IMR-90 (cell line): ENCODE data around the gene NTNG2. TPM values are rescaled to one million over a fixed set of nuclear protein-coding genes. Genes with fewer than 3 reads are reported as not detected.

ENCODE experiments used
- ATAC-seq: fragments of 200-7000 bp; cut with Tn5 transposase; 2 replicates; pipeline ENCODE4 v1.9.1; 2020; ENCODE audit warnings: low read depth, mild to moderate bottlenecking, moderate library complexity
- BruUV-seq: library from RNA; stranded (reverse); fragments of 400-500 nt; replicated peaks from 2 replicates; lab custom pipeline; 2021; lab: Mats Ljungman, UMichigan
- CTCF ChIA-PET: fragments of 300-600 bp; formaldehyde crosslinking; extraction: SDS; loops from one replicate; lab custom pipeline; 2021; ENCODE audit warnings: antibody characterized with exemption; lab: Yijun Ruan, JAX
- POLR2A ChIA-PET: fragments of 300-600 bp; sonication (Branson Sonifier 250); formaldehyde crosslinking; loops from one replicate; lab custom pipeline; 2022; ENCODE audit warnings: antibody characterized with exemption; ENCODE audit not compliant: unreplicated experiment; lab: Charles Lee
- DNase-seq: peaks from one replicate; pipeline ENCODE4 v3.0.0; 2013
- H2AFZ ChIP-seq: replicated peaks from 2 replicates; pipeline ENCODE3; 2013; ENCODE audit warnings: low read length, mild to moderate bottlenecking; ENCODE audit not compliant: poor library complexity
- H2AK5ac ChIP-seq: 2 replicates; pipeline ENCODE4 v1.6.1; 2013; ENCODE audit warnings: low read depth, low read length, inconsistent platforms
- H2AK9ac ChIP-seq: replicated peaks from 2 replicates; pipeline ENCODE3; 2013; ENCODE audit warnings: mild to moderate bottlenecking, low read depth, low read length, moderate library complexity; ENCODE audit not compliant: poor library complexity
- H2BK120ac ChIP-seq: 2 replicates; pipeline ENCODE4 v1.6.1; 2013; ENCODE audit warnings: low read depth, low read length, inconsistent platforms
- H2BK15ac ChIP-seq: 3 replicates; pipeline ENCODE4 v1.6.1; 2013; ENCODE audit warnings: low read depth, low read length, inconsistent platforms
- H2BK20ac ChIP-seq: 2 replicates; pipeline ENCODE4 v1.6.1; 2013; ENCODE audit warnings: low read depth, mild to moderate bottlenecking, inconsistent platforms, low read length, moderate library complexity
- H2BK5ac ChIP-seq: 2 replicates; pipeline ENCODE4 v1.6.1; 2013; ENCODE audit warnings: mild to moderate bottlenecking, low read depth, low read length, inconsistent platforms; ENCODE audit not compliant: poor library complexity, severe bottlenecking
- H3K14ac ChIP-seq: replicated peaks from 2 replicates; pipeline ENCODE4 v1.6.1; 2013; ENCODE audit warnings: low read depth, low read length, inconsistent platforms
- H3K18ac ChIP-seq: 2 replicates; pipeline ENCODE4 v1.6.1; 2013; ENCODE audit warnings: low read depth, low read length, control low read depth
- H3K23ac ChIP-seq: 2 replicates; pipeline ENCODE4 v1.6.1; 2013; ENCODE audit warnings: low read depth, low read length, inconsistent platforms
- H3K27ac ChIP-seq: 2 replicates; pipeline ENCODE4 v1.5.1; 2013; ENCODE audit warnings: mild to moderate bottlenecking, control low read depth, low read length; ENCODE audit not compliant: insufficient read depth
- H3K27me3 ChIP-seq: 2 replicates; pipeline ENCODE4 v1.6.1; 2013; ENCODE audit warnings: low read length; ENCODE audit not compliant: control insufficient read depth, insufficient read depth
- H3K36me3 ChIP-seq: 2 replicates; pipeline ENCODE4 v1.6.1; 2013; ENCODE audit warnings: low read length, mixed read lengths; ENCODE audit not compliant: control insufficient read depth, insufficient read depth
- H3K4ac ChIP-seq: 2 replicates; pipeline ENCODE4 v1.6.1; 2013; ENCODE audit warnings: low read depth, low read length, inconsistent platforms
- H3K4me1 ChIP-seq: 2 replicates; pipeline ENCODE4 v1.6.1; 2013; ENCODE audit warnings: low read length, mixed read lengths; ENCODE audit not compliant: control insufficient read depth, insufficient read depth
- H3K4me2 ChIP-seq: 2 replicates; pipeline ENCODE4 v1.6.1; 2013; ENCODE audit warnings: low read depth, mild to moderate bottlenecking, control low read depth, low read length, moderate library complexity
- H3K4me3 ChIP-seq: 2 replicates; pipeline ENCODE4 v1.5.1; 2013; ENCODE audit warnings: low read depth, mild to moderate bottlenecking, control low read depth, low read length, moderate library complexity; ENCODE audit not compliant: insufficient read depth
- H3K56ac ChIP-seq: 2 replicates; pipeline ENCODE4 v1.6.1; 2013; ENCODE audit warnings: low read length, inconsistent platforms; ENCODE audit not compliant: insufficient read depth; ENCODE audit errors: extremely low read depth
- H3K79me1 ChIP-seq, 2 experiments: 2 replicates each; pipeline ENCODE4 v1.6.1; 2013; ENCODE audit warnings: low read length in 2 of 2, inconsistent platforms in 1 of 2, low read depth in 1 of 2
- H3K9ac ChIP-seq: 2 replicates; pipeline ENCODE4 v1.6.1; 2013; ENCODE audit warnings: low read depth, low read length, control low read depth
- H3K9me1 ChIP-seq: 2 replicates; pipeline ENCODE4 v1.6.1; 2013; ENCODE audit warnings: low read length, inconsistent platforms; ENCODE audit not compliant: insufficient read depth
- H3K9me3 ChIP-seq: 2 replicates; pipeline ENCODE4 v1.6.1; 2013; ENCODE audit warnings: low read length; ENCODE audit not compliant: control insufficient read depth, insufficient read depth
- H4K20me1 ChIP-seq: 2 replicates; pipeline ENCODE4 v1.6.1; 2013; ENCODE audit warnings: low read length, inconsistent platforms; ENCODE audit not compliant: insufficient read depth
- H4K5ac ChIP-seq: 2 replicates; pipeline ENCODE4 v1.6.1; 2013; ENCODE audit warnings: mild to moderate bottlenecking, low read depth, low read length, control low read depth
- H4K8ac ChIP-seq, 2 experiments: 2 replicates each; pipeline ENCODE4 v1.6.1; 2013; ENCODE audit warnings: low read depth in 2 of 2, low read length in 2 of 2, control low read depth in 1 of 2, inconsistent platforms in 1 of 2
- H4K91ac ChIP-seq: 2 replicates; pipeline ENCODE4 v1.6.1; 2013; ENCODE audit warnings: low read depth, low read length, inconsistent platforms; ENCODE audit not compliant: insufficient read depth
- BHLHE40 ChIP-seq: fragments of 150-350 bp; IDR thresholded peaks from 2 replicates; pipeline ENCODE4 v1.6.1; 2016; ENCODE audit warnings: mild to moderate bottlenecking, low read depth, low read length
- CEBPB ChIP-seq: IDR thresholded peaks from 2 replicates; pipeline ENCODE4 v1.6.1; 2012; ENCODE audit warnings: low read depth, low read length, improper control_type of control experiment
- CHD1 ChIP-seq: IDR thresholded peaks from 2 replicates; pipeline ENCODE4 v1.6.1; 2012; ENCODE audit warnings: low read depth, low read length, improper control_type of control experiment
- MAFK ChIP-seq: IDR thresholded peaks from 2 replicates; pipeline ENCODE4 v1.6.1; 2012; ENCODE audit warnings: low read depth, low read length, improper control_type of control experiment
- MAZ ChIP-seq: IDR thresholded peaks from 2 replicates; pipeline ENCODE4 v1.6.1; 2012; ENCODE audit warnings: low read depth, mild to moderate bottlenecking, low read length, improper control_type of control experiment, moderate library complexity, borderline replicate concordance
- MXI1 ChIP-seq: IDR thresholded peaks from 2 replicates; pipeline ENCODE4 v1.6.1; 2012; ENCODE audit warnings: low read depth, mild to moderate bottlenecking, low read length, moderate library complexity, borderline replicate concordance
- NFE2L2 ChIP-seq: fragments of 150-350 bp; IDR thresholded peaks from 2 replicates; pipeline ENCODE4 v1.6.1; 2016; ENCODE audit warnings: low read depth, mild to moderate bottlenecking, low read length
- POLR2A ChIP-seq: IDR thresholded peaks from 2 replicates; pipeline ENCODE4 v1.6.1; 2012; ENCODE audit warnings: mild to moderate bottlenecking, low read depth, low read length
- RAD21 ChIP-seq: IDR thresholded peaks from 2 replicates; pipeline ENCODE4 v1.6.1; 2012; ENCODE audit warnings: low read length, improper control_type of control experiment
- RCOR1 ChIP-seq: IDR thresholded peaks from 2 replicates; pipeline ENCODE4 v1.6.1; 2012; ENCODE audit warnings: mild to moderate bottlenecking, low read length, improper control_type of control experiment; ENCODE audit not compliant: insufficient replicate concordance
- RFX5 ChIP-seq: IDR thresholded peaks from 2 replicates; pipeline ENCODE4 v1.8.0; 2012; ENCODE audit warnings: low read depth, mild to moderate bottlenecking, low read length, moderate library complexity
- SMC3 ChIP-seq: fragments of 150-350 bp; IDR thresholded peaks from 2 replicates; pipeline ENCODE4 v1.6.1; 2016; ENCODE audit warnings: low read depth, mild to moderate bottlenecking, antibody characterized with exemption, low read length, moderate library complexity
- USF2 ChIP-seq: fragments of 150-350 bp; IDR thresholded peaks from 2 replicates; pipeline ENCODE4 v1.6.1; 2017; ENCODE audit warnings: mild to moderate bottlenecking, antibody characterized with exemption, low read length, low read depth
- WGBS, 2 experiments: methylation state at CpG; one replicate each; pipeline versions ENCODE4 v1.1.5 to v1.1.7; 2013; ENCODE audit warnings: missing lambda C conversion rate in 2 of 2; ENCODE audit not compliant: insufficient read length in 1 of 2; ENCODE audit errors: extremely low coverage in 2 of 2; 5-methylcytosine and 5-hydroxymethylcytosine counted together
- dilution Hi-C: fragments of 300-500 bp; cut with HindIII; formaldehyde crosslinking; loops from one replicate; pipeline ENCODE4 v1.14.3; 2018; ENCODE audit warnings: low sequenced_read_pairs; ENCODE audit not compliant: unreplicated experiment
- in situ Hi-C: fragments of 300-500 bp; cut with MboI; formaldehyde crosslinking; loops from 3 replicates; pipeline ENCODE4 v1.14.3; 2019; ENCODE audit warnings: low sequenced_read_pairs, inconsistent platforms, mixed read lengths
- intact Hi-C: fragments of 100-400 bp; cut with micrococcal nuclease; formaldehyde crosslinking; loops from 2 replicates; pipeline ENCODE4 v1.10.0; 2022
- polyA plus RNA-seq, 3 experiments: library from polyadenylated mRNA; depleted of rRNA; stranded (reverse); fragments of >200 nt; gene quantifications; 2 replicates each; pipeline ENCODE4 v1.2.3, GENCODE V29; 2012; ENCODE audit warnings: low replicate concordance in 1 of 3
- total RNA-seq: library from RNA; depleted of rRNA; stranded (reverse); fragments of >200 nt; gene quantifications from 2 replicates; pipeline ENCODE4 v1.2.3, GENCODE V29; 2012
- TF ChIP-seq, protein P1 (sequence below): fragments of 150-350 bp; IDR thresholded peaks from 2 replicates; pipeline ENCODE4 v1.6.1; 2016; ENCODE audit warnings: low read depth, mild to moderate bottlenecking, low read length, moderate library complexity, borderline replicate concordance
- TF ChIP-seq, protein P2 (sequence below): conservative IDR thresholded peaks from 2 replicates; pipeline ENCODE4 v1.5.1; 2012; ENCODE audit warnings: mild to moderate bottlenecking, low read depth, low read length, improper control_type of control experiment

The NTNG2 gene
- total and polyA plus RNA-seq, 2 of the 4 experiments (the other 2 are of a cell fraction) = 0.54 to 0.84 TPM

- H4K91ac ChIP-seq = no peak overlapping the region
- intact Hi-C loops (no loop called here), in situ Hi-C loops (no loop called here), dilution Hi-C loops (no loop called here)
- H3K27ac ChIP-seq = no peak overlapping the region
- no peak overlapping the region for H3K18ac ChIP-seq
- H2BK20ac ChIP-seq = no peak overlapping the region
- no peaks in the 10 kb centered on the region for H3K36me3 ChIP-seq
- TF ChIP-seq, protein P1, sequence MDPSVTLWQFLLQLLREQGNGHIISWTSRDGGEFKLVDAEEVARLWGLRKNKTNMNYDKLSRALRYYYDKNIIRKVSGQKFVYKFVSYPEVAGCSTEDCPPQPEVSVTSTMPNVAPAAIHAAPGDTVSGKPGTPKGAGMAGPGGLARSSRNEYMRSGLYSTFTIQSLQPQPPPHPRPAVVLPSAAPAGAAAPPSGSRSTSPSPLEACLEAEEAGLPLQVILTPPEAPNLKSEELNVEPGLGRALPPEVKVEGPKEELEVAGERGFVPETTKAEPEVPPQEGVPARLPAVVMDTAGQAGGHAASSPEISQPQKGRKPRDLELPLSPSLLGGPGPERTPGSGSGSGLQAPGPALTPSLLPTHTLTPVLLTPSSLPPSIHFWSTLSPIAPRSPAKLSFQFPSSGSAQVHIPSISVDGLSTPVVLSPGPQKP = no peak
- TF ChIP-seq NFE2L2 (no peak), CHD1 (no peak), SMC3 (no peak), RFX5 (no peak), USF2 (no peak), MAFK (no peak), CEBPB (no peak), BHLHE40 (no peak), RCOR1 (no peak), RAD21 (no peak), MXI1 (no peak), MAZ (no peak), POLR2A (no peak)
- TF ChIP-seq, protein P2, sequence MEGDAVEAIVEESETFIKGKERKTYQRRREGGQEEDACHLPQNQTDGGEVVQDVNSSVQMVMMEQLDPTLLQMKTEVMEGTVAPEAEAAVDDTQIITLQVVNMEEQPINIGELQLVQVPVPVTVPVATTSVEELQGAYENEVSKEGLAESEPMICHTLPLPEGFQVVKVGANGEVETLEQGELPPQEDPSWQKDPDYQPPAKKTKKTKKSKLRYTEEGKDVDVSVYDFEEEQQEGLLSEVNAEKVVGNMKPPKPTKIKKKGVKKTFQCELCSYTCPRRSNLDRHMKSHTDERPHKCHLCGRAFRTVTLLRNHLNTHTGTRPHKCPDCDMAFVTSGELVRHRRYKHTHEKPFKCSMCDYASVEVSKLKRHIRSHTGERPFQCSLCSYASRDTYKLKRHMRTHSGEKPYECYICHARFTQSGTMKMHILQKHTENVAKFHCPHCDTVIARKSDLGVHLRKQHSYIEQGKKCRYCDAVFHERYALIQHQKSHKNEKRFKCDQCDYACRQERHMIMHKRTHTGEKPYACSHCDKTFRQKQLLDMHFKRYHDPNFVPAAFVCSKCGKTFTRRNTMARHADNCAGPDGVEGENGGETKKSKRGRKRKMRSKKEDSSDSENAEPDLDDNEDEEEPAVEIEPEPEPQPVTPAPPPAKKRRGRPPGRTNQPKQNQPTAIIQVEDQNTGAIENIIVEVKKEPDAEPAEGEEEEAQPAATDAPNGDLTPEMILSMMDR = no peak
- H3K56ac ChIP-seq = no peak overlapping the region
- no TSS peak for BruUV-seq
- ChIA-PET POLR2A (no interaction called here), CTCF (interaction anchor here (0.6 to 0.7 kb wide), 3 partner anchors 13 to 54 kb away, joined by 3 read pairs; no protein-coding TSS in a partner anchor)
- H3K4me1 ChIP-seq = peaks cover 5% of the 10 kb centered on the region
- H3K23ac ChIP-seq = no peak overlapping the region
- H3K4me2 ChIP-seq = no peak overlapping the region
- H2BK5ac ChIP-seq = no peak overlapping the region
- no peak overlapping the region for H3K4me3 ChIP-seq
- DNase-seq = no peak
- peaks cover 54% of the 10 kb centered on the region; the same call in 1 of the 2 replicates for H3K27me3 ChIP-seq
- H3K9me3 ChIP-seq = no peaks in the 10 kb centered on the region
- peaks cover 10% of the 10 kb centered on the region for H4K20me1 ChIP-seq
- H2BK120ac ChIP-seq = no peak overlapping the region
- no peaks in the 10 kb centered on the region for H3K9me1 ChIP-seq
- no peak overlapping the region for H2AFZ ChIP-seq
- H3K14ac ChIP-seq = no peak overlapping the region
- H2BK15ac ChIP-seq = no peak overlapping the region
- H2AK5ac ChIP-seq = no peak overlapping the region
- H3K4ac ChIP-seq = no peak overlapping the region
- no peaks in the 10 kb centered on the region for H3K79me1 ChIP-seq
- 24% methylated on average over 3 of the region's 3 CpGs; no CpG with 5 or more reads in 1 of the 2 experiments for WGBS, 2 experiments
- no peak overlapping the region for H2AK9ac ChIP-seq
- H4K5ac ChIP-seq = no peak overlapping the region
- no peak overlapping the region for H4K8ac ChIP-seq
- H3K9ac ChIP-seq = no peak overlapping the region
- ATAC-seq = no peak
Observed at GRCh38 chr9:132239518-132239917, 77.7 kb downstream of the NTNG2 start.
